Measurements from ENCODE around the gene GRID1.

Gene GRID1

GRCh38 chr10:85623342-85623741 is 743.3 kb downstream of the GRID1 start:
- DNase-seq = no peak

GRCh38 chr10:85622425-85622824 is 744.2 kb downstream of the GRID1 start:
- DNase-seq = no peak

- no peak for DNase-seq
Measured at GRCh38 chr10:85621562-85621961, 745.0 kb downstream of the GRID1 start.

- no peak for DNase-seq
Measured at GRCh38 chr10:85620807-85621206, 745.8 kb downstream of the GRID1 start.

- no peak for DNase-seq
Measured at GRCh38 chr10:85619832-85620231, 746.8 kb downstream of the GRID1 start.

- no peak for DNase-seq
Measured at GRCh38 chr10:85618841-85619240, 747.8 kb downstream of the GRID1 start.

- no peak for DNase-seq
Measured at GRCh38 chr10:85617751-85618546, 748.6 kb downstream of the GRID1 start.

GRCh38 chr10:85615556-85615955 is 751.0 kb downstream of the GRID1 start:
- no peak for DNase-seq

- no peak for DNase-seq
Measured at GRCh38 chr10:85614981-85615380, 751.6 kb downstream of the GRID1 start.

GRCh38 chr10:85614566-85614965 is 752.0 kb downstream of the GRID1 start:
- DNase-seq = no peak

- DNase-seq = no peak
Measured at GRCh38 chr10:85613391-85613790, 753.2 kb downstream of the GRID1 start.

- peak in 4 of 6 experiments; percentile 3 to 61 (median 28) for DNase-seq
Measured at GRCh38 chr10:85612833-85613232, 753.8 kb downstream of the GRID1 start.

GRCh38 chr10:85612378-85612775 is 754.2 kb downstream of the GRID1 start:
- peak in 5 of 6 experiments; percentile 7 to 80 (median 78) for DNase-seq

GRCh38 chr10:85611746-85612377 is 754.7 kb downstream of the GRID1 start:
- peak in 2 of 6 experiments; percentile 3 to 41 for DNase-seq

- no peak for DNase-seq
Measured at GRCh38 chr10:85611093-85611740, 755.4 kb downstream of the GRID1 start.

- DNase-seq = no peak
Measured at GRCh38 chr10:85610381-85611092, 756.1 kb downstream of the GRID1 start.

GRCh38 chr10:85609509-85609908 is 757.1 kb downstream of the GRID1 start:
- DNase-seq = no peak

GRCh38 chr10:85608706-85609105 is 757.9 kb downstream of the GRID1 start:
- no peak for DNase-seq

- no peak for DNase-seq
Measured at GRCh38 chr10:85607043-85607695, 759.4 kb downstream of the GRID1 start.

GRCh38 chr10:85606401-85606800 is 760.2 kb downstream of the GRID1 start:
- DNase-seq = no peak

GRCh38 chr10:85604884-85605283 is 761.7 kb downstream of the GRID1 start:
- DNase-seq = no peak

- no peak for DNase-seq
Measured at GRCh38 chr10:85604136-85604725, 762.4 kb downstream of the GRID1 start.

Measured in stimulated activated naive CD4-positive, alpha-beta T cell (primary cell).